HG03460 (cell line): ENCODE results near the gene NLRC3.
"Not testable (repeated sequence)": the region's sequence is repeated elsewhere in the genome, so short reads cannot be mapped to it uniquely, and the experiment has no call there.

Experiments used
- ATAC-seq: cut with Tn5 transposase; IDR thresholded peaks from one replicate; pipeline ENCODE4 v1.9.1; 2021; ENCODE audit not compliant: unreplicated experiment

The NLRC3 gene

GRCh38 chr16:3519581-3519980, 57.6 kb downstream of the NLRC3 start:
- no peak for ATAC-seq

- ATAC-seq = no peak
These were observed 58.2 kb downstream of the NLRC3 start for GRCh38 chr16:3518986-3519348.

DNA sequence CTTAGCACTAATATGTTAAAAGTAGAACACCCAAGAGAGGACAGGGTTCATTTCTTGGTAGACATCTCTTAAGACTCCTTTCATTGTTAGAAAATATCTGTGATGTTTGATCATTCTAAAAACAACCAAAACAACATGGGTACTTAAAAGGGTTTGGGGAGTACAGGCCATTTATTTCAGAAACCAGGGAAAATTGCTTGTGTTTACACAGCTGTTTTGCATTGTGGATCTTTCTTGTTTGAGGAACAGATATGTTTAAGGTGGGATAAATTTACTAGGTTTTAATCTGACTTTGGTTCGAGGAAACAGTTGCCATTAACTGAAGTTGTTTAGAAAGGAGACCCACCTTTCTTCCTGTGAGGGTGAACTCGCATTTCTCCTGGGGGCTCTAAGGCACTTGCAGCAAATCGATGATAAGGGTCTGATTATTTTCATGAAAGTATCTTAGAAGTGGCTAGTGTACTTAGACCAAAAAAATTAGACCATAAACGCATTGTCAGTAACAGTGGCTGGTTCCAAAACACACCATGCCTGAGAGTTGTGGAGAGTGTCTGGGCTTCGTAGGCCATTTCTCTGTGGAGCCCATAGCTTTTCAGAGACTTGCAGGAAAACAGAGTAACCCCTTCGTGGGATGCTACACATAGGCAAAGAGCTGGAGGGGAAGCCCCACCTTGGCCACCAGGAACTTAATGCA, 58.8 kb downstream of the NLRC3 start:
- ATAC-seq = no peak

DNA sequence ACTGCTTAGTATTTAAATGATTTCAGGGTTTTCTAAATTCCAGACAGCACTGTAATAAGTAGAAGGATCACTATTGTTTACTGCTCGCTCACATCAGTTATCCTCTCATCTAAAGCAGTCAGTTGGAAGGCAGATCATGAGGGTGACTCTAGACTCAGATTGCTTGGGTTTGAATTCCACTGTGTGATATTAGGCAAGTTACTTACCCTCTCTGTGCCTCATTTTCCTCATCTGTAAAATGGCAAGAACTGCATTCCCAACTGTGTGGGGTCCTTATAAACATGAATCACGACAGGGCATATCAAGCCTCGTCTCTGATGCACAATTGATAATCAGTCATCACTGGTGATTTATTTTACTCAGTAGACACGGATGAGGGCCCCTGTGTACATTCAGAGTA, 61.3 kb downstream of the NLRC3 start:
- no peak for ATAC-seq

DNA sequence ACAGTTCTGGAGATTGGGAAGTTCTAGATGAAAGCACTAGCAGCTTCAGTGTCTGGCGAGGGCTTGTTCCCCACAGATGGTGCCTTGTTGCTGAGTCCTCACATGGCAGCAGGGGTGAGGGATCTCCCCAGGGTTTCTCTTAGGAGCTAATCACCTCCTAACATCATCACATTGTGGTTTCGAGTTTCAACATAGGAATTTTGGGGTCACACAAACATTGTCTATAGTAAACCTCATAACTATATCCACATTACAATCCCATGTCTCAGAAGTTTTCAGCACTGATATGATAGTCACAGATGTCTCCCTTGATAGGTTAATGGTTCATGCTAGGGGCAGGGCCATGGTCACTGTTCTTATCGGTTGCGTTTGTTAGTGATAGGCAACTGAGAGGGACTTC, 62.6 kb downstream of the NLRC3 start:
- no peak for ATAC-seq

DNA sequence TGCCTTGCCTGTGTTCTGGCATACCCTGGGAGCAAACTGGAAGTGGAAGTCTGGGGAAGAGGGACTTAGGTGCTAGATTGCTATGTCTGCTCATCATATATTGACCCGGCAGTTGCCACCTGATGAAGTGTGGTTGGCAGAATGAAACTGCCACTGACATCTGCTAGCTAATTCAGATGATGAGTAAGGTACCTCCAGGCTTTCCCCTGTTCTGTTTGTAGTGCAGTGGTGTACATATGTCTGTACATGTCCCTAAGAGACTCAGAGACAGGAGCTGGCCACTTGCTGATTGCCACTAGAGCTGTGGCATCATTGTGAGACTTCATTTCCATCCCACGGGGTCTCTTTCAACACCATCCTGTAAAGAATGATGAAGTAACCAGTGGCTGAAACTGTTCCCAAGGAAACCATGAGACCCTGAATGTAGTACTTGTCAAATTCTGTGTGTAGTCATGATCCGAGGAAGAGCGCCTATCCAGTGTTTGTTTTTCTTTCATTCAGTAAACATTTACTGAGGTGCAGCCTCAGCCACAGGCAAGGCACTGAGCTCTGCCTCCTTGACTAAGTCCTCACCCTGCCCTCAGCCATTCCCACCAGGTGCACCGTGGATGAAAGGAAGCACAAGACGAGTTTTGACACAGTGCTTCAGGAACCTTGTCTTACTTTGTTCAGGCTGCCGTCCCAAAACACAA, 63.2 kb downstream of the NLRC3 start:
- no peak for ATAC-seq

DNA sequence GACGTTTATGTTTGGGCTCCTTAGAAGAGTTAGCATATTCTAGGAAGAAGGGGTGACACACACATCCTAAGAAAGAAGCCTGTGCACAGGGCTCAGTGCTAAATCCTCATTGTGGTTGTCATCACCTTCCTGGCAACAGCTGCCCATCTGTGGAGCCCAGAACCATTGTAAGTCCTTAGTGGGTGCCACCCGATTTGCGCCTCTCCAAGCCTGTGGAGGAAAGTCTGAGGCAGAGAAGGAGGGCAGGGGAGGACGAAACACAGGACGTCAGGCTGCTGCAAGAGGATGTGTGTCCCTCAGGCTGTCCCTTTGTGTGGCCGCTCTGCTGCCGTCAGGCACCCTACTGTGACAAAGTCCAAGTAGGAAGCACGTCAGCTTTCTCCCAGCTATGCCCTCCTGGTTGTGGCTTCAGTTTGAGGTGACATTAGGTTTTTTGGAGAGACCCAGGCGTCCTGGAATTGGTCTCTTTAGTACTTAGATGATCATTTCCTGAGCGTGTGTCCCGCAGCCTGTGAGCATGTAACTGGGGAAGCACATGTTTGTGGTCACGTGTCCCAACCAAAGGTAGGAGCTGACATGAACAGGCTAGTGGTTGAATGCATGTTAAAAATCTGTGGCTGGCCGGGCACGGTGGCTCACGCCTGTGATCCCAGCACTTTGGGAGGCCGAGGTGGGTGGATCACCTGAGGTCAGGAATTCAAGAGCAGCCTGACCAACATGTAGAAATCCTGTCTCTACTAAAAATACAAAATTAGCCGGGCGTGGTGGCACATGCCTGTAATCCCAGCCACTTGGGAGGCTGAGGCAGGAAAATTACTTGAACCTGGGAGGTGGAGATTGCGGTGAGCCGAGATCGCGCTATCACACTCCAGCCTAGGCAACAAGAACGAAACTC, 65.7 kb downstream of the NLRC3 start:
- ATAC-seq = no peak

DNA sequence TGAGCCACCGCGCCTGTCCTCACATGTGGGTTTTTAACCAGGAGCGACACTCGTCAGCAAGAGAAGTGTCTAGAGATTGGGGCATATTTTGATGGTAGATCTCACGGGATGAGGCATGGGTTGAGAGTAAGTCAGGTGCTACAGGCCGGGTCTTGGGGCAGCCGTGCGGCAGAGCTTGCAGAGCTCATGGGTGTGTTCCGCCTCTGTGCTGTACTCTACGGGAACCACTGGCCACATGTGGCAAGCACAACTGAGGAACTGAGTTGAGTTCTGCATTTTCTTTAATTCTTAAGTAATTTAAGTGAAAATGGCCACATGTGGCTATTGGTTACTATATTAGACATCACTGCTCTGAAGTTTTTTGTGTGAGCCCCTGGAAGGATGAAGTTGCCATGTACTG, 66.8 kb downstream of the NLRC3 start:
- no peak for ATAC-seq

- no peak for ATAC-seq
These were observed 67.7 kb downstream of the NLRC3 start for GRCh38 chr16:3509470-3509928.

- ATAC-seq = no peak
These were observed 68.5 kb downstream of the NLRC3 start for GRCh38 chr16:3508736-3509135.

- ATAC-seq = no peak
These were observed 73.7 kb downstream of the NLRC3 start for GRCh38 chr16:3503523-3503922.

- no peak for ATAC-seq
These were observed 75.3 kb downstream of the NLRC3 start for GRCh38 chr16:3501783-3502400.

GRCh38 chr16:3501412-3501761, 75.8 kb downstream of the NLRC3 start:
- ATAC-seq = not testable (repeated sequence)

DNA sequence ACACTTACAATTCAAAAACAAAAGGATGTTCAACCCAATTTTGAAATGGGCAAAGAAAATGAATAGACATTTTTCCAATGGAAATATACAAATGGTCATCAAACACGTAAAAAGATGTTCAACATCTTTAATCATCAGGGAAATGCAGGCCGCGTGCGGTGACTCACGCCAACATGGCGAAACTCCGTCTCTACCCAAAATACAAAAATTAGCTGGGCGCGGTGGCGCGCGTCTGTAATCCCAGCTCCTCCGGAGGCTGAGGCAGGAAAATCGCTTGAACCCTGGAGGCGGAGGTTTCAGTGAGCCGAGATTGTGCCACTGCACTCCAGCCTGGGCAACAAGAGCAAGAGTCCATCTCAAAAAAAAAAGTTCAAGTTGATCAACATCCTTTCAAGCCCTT, 78.2 kb downstream of the NLRC3 start:
- no peak for ATAC-seq

GRCh38 chr16:3497771-3498170, 79.4 kb downstream of the NLRC3 start:
- no peak for ATAC-seq

GRCh38 chr16:3496386-3496785, 80.8 kb downstream of the NLRC3 start:
- no peak for ATAC-seq

- ATAC-seq = no peak
These were observed 82.0 kb downstream of the NLRC3 start, which contains the start of gene C16orf90 for GRCh38 chr16:3495176-3495575. Gene C16orf90 (minus strand): TSS chr16:3495489. CDS start chr16:3495421, 68 bp downstream.

DNA sequence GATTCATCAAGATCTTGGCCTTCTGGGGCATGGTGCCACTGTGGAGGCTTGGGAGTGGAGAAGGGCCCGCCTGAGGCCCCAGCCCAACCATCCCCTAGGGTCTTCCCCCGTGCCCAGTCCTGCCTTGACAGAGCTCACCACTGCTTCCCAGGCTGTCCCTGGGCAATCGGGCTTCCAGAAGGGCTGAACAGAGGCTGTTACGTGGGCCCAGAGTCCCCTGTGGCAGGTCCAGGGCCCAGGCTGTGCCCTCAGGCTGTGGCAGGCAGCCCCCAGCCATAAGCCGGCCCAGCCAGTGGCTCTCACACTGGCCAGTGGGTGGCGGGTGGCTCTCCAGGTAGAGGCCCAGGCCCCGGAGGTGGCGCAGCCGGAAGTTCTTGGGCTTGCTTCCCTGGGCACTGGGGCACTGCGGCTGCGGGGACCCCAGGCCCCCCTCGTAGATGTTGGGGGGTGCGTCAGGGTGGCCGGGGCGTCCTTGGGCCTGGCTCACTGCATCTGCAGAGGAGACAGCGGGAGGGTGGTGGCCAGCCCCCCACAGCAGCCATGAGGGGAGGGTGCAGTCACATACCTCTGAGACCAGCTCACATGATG, 82.7 kb downstream of the NLRC3 start:
- ATAC-seq = no peak

- no peak for ATAC-seq
These were observed 84.8 kb downstream of the NLRC3 start for GRCh38 chr16:3492356-3492755.

DNA sequence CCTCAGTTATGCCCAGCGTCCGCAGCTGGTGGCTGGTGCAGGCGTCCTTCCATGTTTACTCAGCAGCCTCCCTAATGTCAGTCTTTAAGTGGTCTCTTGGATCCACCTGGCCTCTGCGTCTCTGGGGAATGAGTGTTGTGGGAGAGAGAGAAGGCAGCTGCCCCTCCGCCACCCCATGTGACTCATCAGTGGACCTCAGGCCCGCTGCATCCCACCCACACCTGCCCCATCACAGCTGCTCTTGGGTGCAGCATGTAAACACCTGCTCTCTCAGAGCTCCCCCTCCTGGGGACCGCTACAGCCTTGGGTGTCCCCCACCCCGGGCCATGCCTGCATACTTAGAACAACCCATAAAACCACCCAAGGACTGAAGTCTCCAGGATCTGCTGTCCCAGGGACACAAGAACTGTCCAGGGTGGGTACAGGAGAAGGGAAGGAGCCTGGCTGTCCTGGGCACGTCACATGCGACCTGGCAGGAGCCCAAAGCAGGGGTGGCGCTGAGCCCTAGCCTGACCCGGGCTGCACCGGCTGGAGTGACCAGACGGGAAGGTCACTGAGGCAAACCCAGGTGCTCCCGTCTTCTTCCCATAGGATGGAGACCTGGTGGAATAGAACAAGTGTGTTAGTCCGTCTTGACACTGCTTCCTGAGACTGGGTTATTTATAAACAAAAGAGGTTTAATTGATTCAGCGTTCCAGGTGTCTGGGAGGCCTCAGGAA, 86.1 kb downstream of the NLRC3 start:
- no peak for ATAC-seq
